ENCODE data around the gene SPAG9. TPM values are rescaled to one million over a fixed set of nuclear protein-coding genes. Genes with fewer than 3 reads are reported as not detected.
"Not testable (repeated sequence)": the region's sequence is repeated elsewhere in the genome, so short reads cannot be mapped to it uniquely, and the experiment has no call there.

The SPAG9 gene
- total RNA-seq, 4 donors from 2014 or later: 85.2 to 110 (median 94.3) TPM

- Histone ChIP-seq H3K4me1 (peaks cover 0 to 16% (median 3%) of the 10 kb centered on the region in 3 donors), H3K9me3 (no peaks in the 10 kb centered on the region), H3K4me3 (no peak overlapping the region), H3K36me3 (no peaks in the 10 kb centered on the region), H3K27me3 (no peaks in the 10 kb centered on the region), H3K27ac (peak overlapping the region in 3 of 4 donors; percentile 24 to 60 (median 52))
- 57 to 65% methylated on average over 2 of the region's 2 CpGs for WGBS, 2 donors (ENCODE audit: low coverage in 1 of 2)
- TF ChIP-seq EP300 (IDR thresholded peaks at IDR 0.05) (no peak), POLR2A (IDR thresholded peaks at IDR 0.05) (no peak), POLR2AphosphoS5 (IDR thresholded peaks at IDR 0.05) (no peak)
- TF ChIP-seq, protein P1, sequence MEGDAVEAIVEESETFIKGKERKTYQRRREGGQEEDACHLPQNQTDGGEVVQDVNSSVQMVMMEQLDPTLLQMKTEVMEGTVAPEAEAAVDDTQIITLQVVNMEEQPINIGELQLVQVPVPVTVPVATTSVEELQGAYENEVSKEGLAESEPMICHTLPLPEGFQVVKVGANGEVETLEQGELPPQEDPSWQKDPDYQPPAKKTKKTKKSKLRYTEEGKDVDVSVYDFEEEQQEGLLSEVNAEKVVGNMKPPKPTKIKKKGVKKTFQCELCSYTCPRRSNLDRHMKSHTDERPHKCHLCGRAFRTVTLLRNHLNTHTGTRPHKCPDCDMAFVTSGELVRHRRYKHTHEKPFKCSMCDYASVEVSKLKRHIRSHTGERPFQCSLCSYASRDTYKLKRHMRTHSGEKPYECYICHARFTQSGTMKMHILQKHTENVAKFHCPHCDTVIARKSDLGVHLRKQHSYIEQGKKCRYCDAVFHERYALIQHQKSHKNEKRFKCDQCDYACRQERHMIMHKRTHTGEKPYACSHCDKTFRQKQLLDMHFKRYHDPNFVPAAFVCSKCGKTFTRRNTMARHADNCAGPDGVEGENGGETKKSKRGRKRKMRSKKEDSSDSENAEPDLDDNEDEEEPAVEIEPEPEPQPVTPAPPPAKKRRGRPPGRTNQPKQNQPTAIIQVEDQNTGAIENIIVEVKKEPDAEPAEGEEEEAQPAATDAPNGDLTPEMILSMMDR (IDR thresholded peaks at IDR 0.05): no peak
- ATAC-seq: no peak
Observed at GRCh38 chr17:51133365-51133764, 12.7 kb upstream of the SPAG9 start.

DNA sequence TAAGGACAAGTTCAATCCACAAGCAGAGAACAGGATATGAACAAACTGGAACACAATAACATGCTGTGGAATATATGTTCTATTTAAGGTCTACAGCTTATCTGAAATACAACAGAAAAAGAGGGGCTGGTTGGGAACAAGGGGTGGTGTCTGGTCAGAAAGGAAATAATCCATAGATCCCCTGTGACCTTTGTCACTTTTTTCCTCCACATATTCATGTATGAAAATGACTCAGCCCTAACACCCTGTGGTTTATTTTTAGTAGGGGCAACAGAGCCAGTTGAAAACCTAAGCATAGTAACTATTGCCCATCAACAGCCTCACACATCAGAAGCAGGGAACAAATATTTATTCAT, 12.3 kb upstream of the SPAG9 start:
- Histone ChIP-seq H3K4me3 (no peak overlapping the region), H3K36me3 (no peaks in the 10 kb centered on the region), H3K9me3 (no peaks in the 10 kb centered on the region), H3K4me1 (peaks cover 0 to 20% (median 3%) of the 10 kb centered on the region in 3 donors), H3K27ac (peak overlapping the region in 3 of 4 donors; percentile 24 to 60 (median 52)), H3K27me3 (no peaks in the 10 kb centered on the region)
- TF ChIP-seq POLR2A (IDR thresholded peaks at IDR 0.05): no peak
- no peak for TF ChIP-seq EP300 (IDR thresholded peaks at IDR 0.05)
- TF ChIP-seq, protein P1 (IDR thresholded peaks at IDR 0.05): no peak
- TF ChIP-seq POLR2AphosphoS5 (IDR thresholded peaks at IDR 0.05): no peak
- no peak for ATAC-seq

- 58 to 79% methylated on average over 2 to 3 of the region's 3 CpGs for WGBS, 2 donors (ENCODE audit: low coverage in 1 of 2)
- no peak for ATAC-seq
- H3K4me1 ChIP-seq: peaks cover 0 to 19% (median under 1%) of the 10 kb centered on the region in 3 donors
Observed at GRCh38 chr17:51128076-51128475, 7.4 kb upstream of the SPAG9 start.

DNA sequence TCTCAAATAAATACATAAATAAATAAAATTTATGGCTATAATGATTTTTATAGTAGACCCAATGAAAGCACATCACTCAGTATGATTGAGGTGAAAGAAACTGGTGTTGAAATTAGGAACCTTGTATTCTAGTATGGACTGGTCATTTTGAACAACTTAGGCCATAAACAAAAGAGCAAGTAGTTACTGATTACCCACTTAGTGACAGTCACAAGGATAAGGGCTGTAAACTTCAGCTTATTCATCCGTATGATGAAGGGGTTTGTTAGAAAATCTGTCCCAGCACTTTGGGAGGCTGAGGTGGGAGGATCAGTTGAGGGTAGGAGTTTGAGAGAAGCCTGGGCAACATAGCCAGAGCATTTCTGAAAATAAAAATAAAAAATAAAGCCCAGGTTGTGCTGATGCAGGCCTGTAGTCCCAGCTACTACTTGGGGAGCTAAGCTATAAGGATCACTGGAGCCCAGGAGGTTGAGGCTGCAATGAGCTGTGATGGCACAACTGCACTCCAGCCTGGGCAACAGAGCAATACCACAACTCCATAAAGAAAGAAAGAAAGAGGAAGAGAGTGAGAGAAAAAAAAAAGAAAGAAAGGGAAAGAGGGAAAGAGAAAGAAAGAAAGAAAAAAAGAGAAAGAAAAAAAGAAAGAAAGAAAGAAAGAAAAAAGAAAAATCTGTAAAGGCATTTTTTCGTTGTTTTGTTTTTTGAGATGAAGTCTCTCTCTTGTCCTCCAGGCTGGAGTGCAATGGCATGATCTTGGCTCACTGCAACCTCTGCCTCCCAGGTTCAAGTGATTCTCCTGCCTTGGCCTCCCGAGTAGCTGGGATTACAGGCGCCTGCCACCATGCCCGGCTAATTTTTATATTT, 4.2 kb upstream of the SPAG9 start:
- 76 to 80% methylated on average over 2 to 5 of the region's 5 CpGs for WGBS, 2 donors (ENCODE audit: low coverage in 1 of 2)
- Histone ChIP-seq H3K9me3 (no peaks in the 10 kb centered on the region), H3K4me3 (no peak overlapping the region), H3K4me1 (peaks cover 0 to 19% (median 0%) of the 10 kb centered on the region in 3 donors), H3K36me3 (no peaks in the 10 kb centered on the region), H3K27ac (no peak overlapping the region), H3K27me3 (no peaks in the 10 kb centered on the region)
- TF ChIP-seq EP300 (IDR thresholded peaks at IDR 0.05) (no peak), POLR2A (IDR thresholded peaks at IDR 0.05) (no peak), POLR2AphosphoS5 (IDR thresholded peaks at IDR 0.05) (no peak)
- TF ChIP-seq, protein P1 (IDR thresholded peaks at IDR 0.05): no peak
- no peak for ATAC-seq

More at GRCh38 chr17:51128076-51128475, 7.4 kb upstream of the SPAG9 start:
- no peak overlapping the region for H3K4me3 ChIP-seq
- TF ChIP-seq, protein P1 (IDR thresholded peaks at IDR 0.05): no peak
- no peak for TF ChIP-seq POLR2A (IDR thresholded peaks at IDR 0.05)
- TF ChIP-seq EP300 (IDR thresholded peaks at IDR 0.05): no peak
- no peak for TF ChIP-seq POLR2AphosphoS5 (IDR thresholded peaks at IDR 0.05)
- peak overlapping the region in 1 of 4 donors; percentile 6 for H3K27ac ChIP-seq
- H3K9me3 ChIP-seq: no peaks in the 10 kb centered on the region
- no peaks in the 10 kb centered on the region for H3K27me3 ChIP-seq
- H3K36me3 ChIP-seq: no peaks in the 10 kb centered on the region

- Histone ChIP-seq H3K27ac (peak overlapping the region; percentile 99 to 100 (median 100)), H3K4me1 (peaks cover 0 to 31% (median 17%) of the 10 kb centered on the region in 3 donors)
- ATAC-seq, H3K4me3 ChIP-seq, H3K27me3 ChIP-seq, H3K9me3 ChIP-seq, H3K36me3 ChIP-seq: not testable (repeated sequence)
- 80 to 94% methylated on average over 4 to 10 of the region's 10 CpGs for WGBS, 2 donors (ENCODE audit: low coverage in 1 of 2)
Observed at GRCh38 chr17:51122473-51123115, 1.9 kb upstream of the SPAG9 start.
